ENCODE results near the gene KIF1B. TPM values are rescaled to one million over a fixed set of nuclear protein-coding genes. Genes with fewer than 3 reads are reported as not detected.

Gene KIF1B
- polyA plus RNA-seq, 1 experiment = 26.9 TPM

- no peak overlapping the region for H3K4me3 ChIP-seq (ENCODE audit: low read depth, low read length)
- no peaks in the 10 kb centered on the region for H3K9me3 ChIP-seq (ENCODE audit: control insufficient read depth, insufficient read depth, low read length)
- TF ChIP-seq CTCF (IDR thresholded peaks at IDR 0.05; ENCODE audit: low read depth, low read length) = no peak
- CTCF ChIA-PET = interaction anchor here (1.3 kb wide), 1 partner anchor 41 kb away, joined by 5 read pairs; the partner anchor contains the start of gene KIF1B
- POLR2A ChIA-PET = interaction anchor here (0.6 to 0.7 kb wide), 2 partner anchors 9 to 11 kb away, joined by 3 read pairs; no protein-coding TSS in a partner anchor
- DNase-seq (ENCODE audit: low read depth, low spot score) = no peak
- no peak overlapping the region for H3K27ac ChIP-seq (ENCODE audit: low read depth, low read length)
- H3K27me3 ChIP-seq (ENCODE audit: control insufficient read depth, insufficient read depth, low read length) = no peaks in the 10 kb centered on the region
Measured at GRCh38 chr1:10168912-10169514, 41.4 kb upstream of the KIF1B start.

GRCh38 chr1:10170239-10170574 is 40.2 kb upstream of the KIF1B start:
- Histone ChIP-seq H3K27me3 (ENCODE audit: control insufficient read depth, insufficient read depth, low read length) (no peaks in the 10 kb centered on the region), H3K27ac (ENCODE audit: low read depth, low read length) (no peak overlapping the region), H3K4me3 (ENCODE audit: low read depth, low read length) (no peak overlapping the region), H3K9me3 (ENCODE audit: control insufficient read depth, insufficient read depth, low read length) (no peaks in the 10 kb centered on the region)
- no peak for TF ChIP-seq CTCF (IDR thresholded peaks at IDR 0.05; ENCODE audit: low read depth, low read length)
- POLR2A ChIA-PET = interaction anchor here (0.5 kb wide), 1 partner anchor 22 kb away, joined by 3 read pairs; no protein-coding TSS in a partner anchor
- CTCF ChIA-PET = interaction anchor here (0.5 to 1.6 kb wide), 3 partner anchors 17 to 53 kb away, joined by 4 to 5 read pairs (median 5); partner anchors contain the start of gene KIF1B
- no peak for DNase-seq (ENCODE audit: low read depth, low spot score)

GRCh38 chr1:10171105-10171767 is 39.1 kb upstream of the KIF1B start:
- H3K27ac ChIP-seq (ENCODE audit: low read depth, low read length) = no peak overlapping the region
- no peak for TF ChIP-seq CTCF (IDR thresholded peaks at IDR 0.05; ENCODE audit: low read depth, low read length)
- H3K4me3 ChIP-seq (ENCODE audit: low read depth, low read length) = no peak overlapping the region
- no peak for DNase-seq (ENCODE audit: low read depth, low spot score)
- H3K27me3 ChIP-seq (ENCODE audit: control insufficient read depth, insufficient read depth, low read length) = no peaks in the 10 kb centered on the region
- no peaks in the 10 kb centered on the region for H3K9me3 ChIP-seq (ENCODE audit: control insufficient read depth, insufficient read depth, low read length)
- ChIA-PET CTCF (interaction anchor here (1.0 to 1.6 kb wide), 2 partner anchors 18 to 38 kb away, joined by 3 to 5 read pairs; no protein-coding TSS in a partner anchor), POLR2A (no interaction called here)

- no peak for DNase-seq (ENCODE audit: low read depth, low spot score)
- POLR2A ChIA-PET = no interaction called here
- no peak overlapping the region for H3K27ac ChIP-seq (ENCODE audit: low read depth, low read length)
- no peak overlapping the region for H3K4me3 ChIP-seq (ENCODE audit: low read depth, low read length)
- H3K9me3 ChIP-seq (ENCODE audit: control insufficient read depth, insufficient read depth, low read length) = no peaks in the 10 kb centered on the region
- CTCF ChIA-PET = no interaction called here
- TF ChIP-seq CTCF (IDR thresholded peaks at IDR 0.05; ENCODE audit: low read depth, low read length) = no peak
- H3K27me3 ChIP-seq (ENCODE audit: control insufficient read depth, insufficient read depth, low read length) = no peaks in the 10 kb centered on the region
Measured at GRCh38 chr1:10171995-10172669, 38.2 kb upstream of the KIF1B start.

GRCh38 chr1:10173582-10173981 is 36.8 kb upstream of the KIF1B start:
- Histone ChIP-seq H3K4me3 (ENCODE audit: low read depth, low read length) (no peak overlapping the region), H3K27me3 (ENCODE audit: control insufficient read depth, insufficient read depth, low read length) (no peaks in the 10 kb centered on the region), H3K27ac (ENCODE audit: low read depth, low read length) (no peak overlapping the region), H3K9me3 (ENCODE audit: control insufficient read depth, insufficient read depth, low read length) (no peaks in the 10 kb centered on the region)
- POLR2A ChIA-PET = no interaction called here
- no peak for TF ChIP-seq CTCF (IDR thresholded peaks at IDR 0.05; ENCODE audit: low read depth, low read length)
- DNase-seq (ENCODE audit: low read depth, low spot score) = no peak
- CTCF ChIA-PET = no interaction called here

Measured in AG04450 (cell line).